HL-60 (cell line): ENCODE data around the gene IQCH.

Source experiments
- DNase-seq, 2 experiments: peaks; one replicate each; pipeline ENCODE4 v3.0.0-alpha.2; 2010 to 2020; ENCODE audit warnings: low read depth in 1 of 2, low spot score in 1 of 2
- H3K27ac ChIP-seq: fragments of 250-450 bp; sonication (Bioruptor Pico); replicated peaks from 2 replicates; pipeline ENCODE4 v1.5.1; 2020; ENCODE audit warnings: mild to moderate bottlenecking, moderate library complexity
- H3K27me3 ChIP-seq: fragments of 250-450 bp; sonication (Bioruptor Pico); 2 replicates; pipeline ENCODE4 v1.5.1; 2021; ENCODE audit warnings: mild to moderate bottlenecking, moderate library complexity; ENCODE audit not compliant: insufficient read depth, poor library complexity, severe bottlenecking
- H3K4me3 ChIP-seq: replicated peaks from 2 replicates; pipeline ENCODE4 v1.5.1; 2011; ENCODE audit warnings: mild to moderate bottlenecking, control low read depth, low read length; ENCODE audit not compliant: insufficient read depth
- GABPA ChIP-seq: IDR thresholded peaks from 2 replicates; pipeline ENCODE4 v1.6.1; 2012; ENCODE audit warnings: low read depth
- POLR2AphosphoS5 ChIP-seq: IDR thresholded peaks from 2 replicates; pipeline ENCODE4 v1.6.1; 2012; ENCODE audit warnings: low read depth
- REST ChIP-seq: IDR thresholded peaks from 2 replicates; pipeline ENCODE4 v1.6.1; 2012; ENCODE audit warnings: low read depth; ENCODE audit not compliant: insufficient replicate concordance
- SPI1 ChIP-seq: IDR thresholded peaks from 2 replicates; pipeline ENCODE4 v1.6.1; 2012; ENCODE audit warnings: low read depth, mild to moderate bottlenecking, borderline replicate concordance
- TF ChIP-seq, protein P1 (sequence below): IDR thresholded peaks from one replicate; pipeline ENCODE4 v1.5.1; 2011; ENCODE audit warnings: low read length, control low read depth, inconsistent platforms; ENCODE audit not compliant: insufficient read depth

The IQCH gene

DNA sequence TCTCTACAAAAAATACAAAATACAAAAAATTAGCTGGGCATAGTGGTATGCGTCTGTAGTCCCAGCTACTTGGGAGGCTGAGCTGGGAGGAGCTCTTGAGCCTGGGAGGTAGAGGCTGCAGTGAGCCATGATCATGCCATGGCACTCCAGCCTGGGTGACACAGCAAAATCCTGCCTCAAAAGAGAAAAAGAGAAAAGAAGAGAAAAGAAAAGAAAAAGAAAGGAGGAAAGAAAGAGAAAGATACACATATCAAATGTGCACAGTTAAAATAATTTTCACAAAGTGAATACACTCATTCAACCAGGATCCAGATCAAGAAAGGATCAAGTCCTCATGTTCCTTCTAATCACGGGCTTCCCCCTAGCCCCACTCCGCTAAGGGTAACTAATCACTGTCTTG lies 260.5 kb downstream of the IQCH start:
- DNase-seq = no peak
- no peak overlapping the region for H3K4me3 ChIP-seq
- no peak overlapping the region for H3K27ac ChIP-seq
- TF ChIP-seq GABPA (no peak), POLR2AphosphoS5 (no peak), REST (no peak), SPI1 (no peak)
- TF ChIP-seq, protein P1, sequence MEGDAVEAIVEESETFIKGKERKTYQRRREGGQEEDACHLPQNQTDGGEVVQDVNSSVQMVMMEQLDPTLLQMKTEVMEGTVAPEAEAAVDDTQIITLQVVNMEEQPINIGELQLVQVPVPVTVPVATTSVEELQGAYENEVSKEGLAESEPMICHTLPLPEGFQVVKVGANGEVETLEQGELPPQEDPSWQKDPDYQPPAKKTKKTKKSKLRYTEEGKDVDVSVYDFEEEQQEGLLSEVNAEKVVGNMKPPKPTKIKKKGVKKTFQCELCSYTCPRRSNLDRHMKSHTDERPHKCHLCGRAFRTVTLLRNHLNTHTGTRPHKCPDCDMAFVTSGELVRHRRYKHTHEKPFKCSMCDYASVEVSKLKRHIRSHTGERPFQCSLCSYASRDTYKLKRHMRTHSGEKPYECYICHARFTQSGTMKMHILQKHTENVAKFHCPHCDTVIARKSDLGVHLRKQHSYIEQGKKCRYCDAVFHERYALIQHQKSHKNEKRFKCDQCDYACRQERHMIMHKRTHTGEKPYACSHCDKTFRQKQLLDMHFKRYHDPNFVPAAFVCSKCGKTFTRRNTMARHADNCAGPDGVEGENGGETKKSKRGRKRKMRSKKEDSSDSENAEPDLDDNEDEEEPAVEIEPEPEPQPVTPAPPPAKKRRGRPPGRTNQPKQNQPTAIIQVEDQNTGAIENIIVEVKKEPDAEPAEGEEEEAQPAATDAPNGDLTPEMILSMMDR = no peak
- no peaks in the 10 kb centered on the region for H3K27me3 ChIP-seq

GRCh38 chr15:67515557-67515956 lies 261.0 kb downstream of the IQCH start:
- no peaks in the 10 kb centered on the region for H3K27me3 ChIP-seq
- TF ChIP-seq, protein P1 = no peak
- TF ChIP-seq SPI1 = no peak
- TF ChIP-seq POLR2AphosphoS5 = no peak
- no peak for TF ChIP-seq REST
- no peak for TF ChIP-seq GABPA
- H3K4me3 ChIP-seq = no peak overlapping the region
- H3K27ac ChIP-seq = no peak overlapping the region
- DNase-seq = no peak

DNA sequence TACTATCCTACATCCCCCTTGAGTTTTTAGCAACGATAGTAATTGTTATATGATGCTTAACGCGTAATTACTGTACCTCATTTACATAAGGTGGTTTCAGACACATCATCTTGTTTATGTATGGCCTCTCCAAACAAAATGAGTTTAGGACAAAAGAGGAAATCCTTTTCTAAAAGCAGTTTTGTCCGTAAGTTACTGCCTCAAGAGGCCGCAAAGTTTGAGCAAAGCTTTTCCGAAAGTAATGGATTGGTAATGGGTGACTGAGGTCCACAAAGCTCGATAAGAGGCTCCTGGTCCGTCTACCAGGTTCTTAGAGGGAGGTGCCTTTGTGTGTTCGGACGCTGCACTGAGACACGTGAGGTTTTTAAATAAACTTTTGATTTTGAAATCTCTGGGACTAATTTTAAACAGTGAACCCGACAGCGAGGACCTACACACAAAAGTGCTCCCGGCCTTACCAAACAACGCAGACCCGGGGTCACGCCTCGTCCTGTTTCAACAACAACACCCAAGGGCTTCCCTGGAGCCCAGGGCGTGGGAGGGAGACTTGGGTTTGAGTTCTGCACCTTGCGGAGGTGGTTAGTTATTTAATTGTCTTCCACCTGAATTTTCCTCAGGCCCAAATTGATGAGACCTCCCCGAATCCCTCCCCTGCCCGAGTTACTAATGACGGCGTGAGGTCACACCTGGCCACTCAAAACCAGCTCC lies 265.9 kb downstream of the IQCH start:
- Histone ChIP-seq H3K27me3 (no peaks in the 10 kb centered on the region), H3K27ac (peak overlapping the region; percentile 81), H3K4me3 (peak overlapping the region; percentile 59)
- DNase-seq = no peak
- TF ChIP-seq SPI1 = peak; percentile 70; the same call in 1 of the 2 replicates
- peak; percentile 43; the same call in 1 of the 2 replicates for TF ChIP-seq POLR2AphosphoS5
- TF ChIP-seq REST = no peak
